Hepatic stellate cell (primary cell): Measurements from ENCODE around the gene CAST.
"Not testable (repeated sequence)": the region's sequence is repeated elsewhere in the genome, so short reads cannot be mapped to it uniquely, and the experiment has no call there.

Experiments used
- DNase-seq: peaks from one replicate; pipeline ENCODE4 v3.0.0; 2011; ENCODE audit warnings: low spot score

CAST gene

GRCh38 chr5:96661855-96662724, at the start of gene CAST:
Gene CAST, plus strand, starts transcription at chr5:96662376. Its CDS starts 47 bp downstream, at chr5:96662423.
- peak; percentile 87 for DNase-seq

GRCh38 chr5:96614110-96614691, 48.0 kb upstream of the CAST start:
- DNase-seq, result peak; percentile 77

- no peak for DNase-seq
Measured at GRCh38 chr5:96615223-96615622, 47.0 kb upstream of the CAST start.

GRCh38 chr5:96616801-96617200, 45.4 kb upstream of the CAST start:
- no peak for DNase-seq

GRCh38 chr5:96618311-96619016, 43.7 kb upstream of the CAST start:
- DNase-seq, result not testable (repeated sequence)

- no peak for DNase-seq
Measured at GRCh38 chr5:96619946-96620345, 42.2 kb upstream of the CAST start.

GRCh38 chr5:96624596-96624995, 37.6 kb upstream of the CAST start:
- no peak for DNase-seq

GRCh38 chr5:96625365-96625764, 36.8 kb upstream of the CAST start:
- no peak for DNase-seq

- peak; percentile 36 for DNase-seq
Measured at GRCh38 chr5:96626956-96627355, 35.2 kb upstream of the CAST start.

GRCh38 chr5:96627792-96628398, 34.3 kb upstream of the CAST start:
- DNase-seq, result no peak

GRCh38 chr5:96628406-96628805, 33.8 kb upstream of the CAST start:
- DNase-seq, result no peak

- DNase-seq, result peak; percentile 55
Measured at GRCh38 chr5:96629774-96630173, 32.4 kb upstream of the CAST start.

- no peak for DNase-seq
Measured at GRCh38 chr5:96633820-96634219, 28.4 kb upstream of the CAST start.

- no peak for DNase-seq
Measured at GRCh38 chr5:96634881-96635280, 27.3 kb upstream of the CAST start.

GRCh38 chr5:96636046-96636445, 26.1 kb upstream of the CAST start:
- DNase-seq, result no peak

GRCh38 chr5:96636594-96636993, 25.6 kb upstream of the CAST start:
- DNase-seq, result no peak

- no peak for DNase-seq
Measured at GRCh38 chr5:96637196-96637595, 25.0 kb upstream of the CAST start.

GRCh38 chr5:96638561-96638960, 23.6 kb upstream of the CAST start:
- DNase-seq, result no peak

- no peak for DNase-seq
Measured at GRCh38 chr5:96640696-96641095, 21.5 kb upstream of the CAST start.

GRCh38 chr5:96641368-96642280, 20.6 kb upstream of the CAST start:
- DNase-seq, result no peak

GRCh38 chr5:96642281-96642640, 19.9 kb upstream of the CAST start:
- DNase-seq, result no peak

- no peak for DNase-seq
Measured at GRCh38 chr5:96645091-96645490, 17.1 kb upstream of the CAST start.
